ENCODE results near the gene GAB2.

- TF ChIP-seq POLR2A (IDR thresholded peaks at IDR 0.05; ENCODE audit: low read depth, low read length) (no peak), TAF1 (IDR thresholded peaks at IDR 0.05; ENCODE audit: low read depth, low read length) (no peak), POLR2AphosphoS5 (IDR thresholded peaks at IDR 0.05; ENCODE audit: low read depth, low read length) (no peak), POU2F2 (IDR thresholded peaks at IDR 0.05; ENCODE audit: low read depth, low read length) (no peak), PAX5 (IDR thresholded peaks at IDR 0.05; ENCODE audit: insufficient read depth, low read length, severe bottlenecking) (no peak)
These were observed 98.1 kb downstream of the GAB2 start for GRCh38 chr11:78319453-78319955.
